Keratinocyte (primary cell): ENCODE results near the gene GPRIN2. TPM values are rescaled to one million over a fixed set of nuclear protein-coding genes. Genes with fewer than 3 reads are reported as not detected.

Experiments used
- DNase-seq: peaks from one replicate; pipeline ENCODE4 v3.0.0-alpha.2; 2011; ENCODE audit warnings: low read depth, missing footprints, low spot score
- FAIRE-seq: peaks from 2 replicates; lab custom pipeline; 2011; peaks lifted over from hg19 to GRCh38; lab: Jason Lieb, UNC
- H2AFZ ChIP-seq: 2 replicates; pipeline ENCODE4 v1.6.0; 2012; ENCODE audit warnings: low read length, control low read depth, inconsistent platforms; ENCODE audit not compliant: control insufficient read depth
- H3K27ac ChIP-seq: 2 replicates; pipeline ENCODE4 v1.5.1; 2011; ENCODE audit warnings: low read length; ENCODE audit not compliant: control insufficient read depth, insufficient read depth
- H3K27me3 ChIP-seq: 3 replicates; pipeline ENCODE4 v1.6.0; 2011; ENCODE audit warnings: low read length; ENCODE audit not compliant: control insufficient read depth, insufficient read depth; ENCODE audit errors: extremely low read depth
- H3K36me3 ChIP-seq, 2 experiments: 2 replicates in 1 of 2; 3 replicates in 1 of 2; pipeline ENCODE4 v1.5.1; 2011; ENCODE audit warnings: low read length in 2 of 2, mild to moderate bottlenecking in 1 of 2; ENCODE audit not compliant: control insufficient read depth in 2 of 2, insufficient read depth in 2 of 2; ENCODE audit errors: extremely low read depth in 1 of 2
- H3K4me1 ChIP-seq: 3 replicates; pipeline ENCODE4 v1.5.1; 2011; ENCODE audit warnings: low read length; ENCODE audit not compliant: control insufficient read depth, insufficient read depth; ENCODE audit errors: extremely low read depth
- H3K4me2 ChIP-seq: 3 replicates; pipeline ENCODE4 v1.6.0; 2011; ENCODE audit warnings: low read depth, low read length; ENCODE audit not compliant: control insufficient read depth, insufficient read depth; ENCODE audit errors: extremely low read depth
- H3K4me3 ChIP-seq, 3 experiments: fragments of 200-600 bp in 1 of 3; sonication (generic) in 1 of 3; 2 replicates in 2 of 3; 3 replicates in 1 of 3; pipeline ENCODE4 v1.5.1; 2011 to 2016; ENCODE audit warnings: low read length in 3 of 3, mild to moderate bottlenecking in 3 of 3, control low read depth in 2 of 3, inconsistent platforms in 1 of 3, low read depth in 1 of 3, mixed read lengths in 1 of 3, mixed run types in 1 of 3, moderate library complexity in 1 of 3; ENCODE audit not compliant: control insufficient read depth in 2 of 3, insufficient read depth in 2 of 3; ENCODE audit errors: extremely low read depth in 1 of 3
- H3K79me2 ChIP-seq: 2 replicates; pipeline ENCODE4 v1.6.0; 2012; ENCODE audit warnings: low read length; ENCODE audit not compliant: control insufficient read depth, insufficient read depth
- H3K9ac ChIP-seq: 3 replicates; pipeline ENCODE4 v1.6.0; 2011; ENCODE audit warnings: low read length; ENCODE audit not compliant: control insufficient read depth, insufficient read depth; ENCODE audit errors: extremely low read depth
- H3K9me1 ChIP-seq: 3 replicates; pipeline ENCODE4 v1.6.0; 2011; ENCODE audit warnings: low read length; ENCODE audit not compliant: control insufficient read depth, insufficient read depth; ENCODE audit errors: extremely low read depth
- H3K9me3 ChIP-seq: 2 replicates; pipeline ENCODE4 v1.5.1; 2012; ENCODE audit warnings: low read depth, low read length; ENCODE audit not compliant: control insufficient read depth
- H4K20me1 ChIP-seq: 3 replicates; pipeline ENCODE4 v1.6.0; 2011; ENCODE audit warnings: low read length; ENCODE audit not compliant: control insufficient read depth, insufficient read depth; ENCODE audit errors: extremely low read depth
- CTCF ChIP-seq, 3 experiments: IDR thresholded peaks in 1 of 3; conservative IDR thresholded peaks in 1 of 3; optimal IDR thresholded peaks in 1 of 3; 2 replicates in 2 of 3; 3 replicates in 1 of 3; pipeline versions ENCODE3 to v1.5.1; 2011; ENCODE audit warnings: low read length in 3 of 3, mild to moderate bottlenecking in 3 of 3, moderate library complexity in 2 of 3, control low read depth in 1 of 3, inconsistent platforms in 1 of 3; ENCODE audit not compliant: insufficient read depth in 2 of 3; ENCODE audit errors: extremely low read depth in 1 of 3
- EZH2 ChIP-seq: IDR thresholded peaks from one replicate; pipeline ENCODE4 v1.6.1; 2012; ENCODE audit warnings: inconsistent platforms, mild to moderate bottlenecking, low read length, moderate library complexity
- dilution Hi-C: fragments of 300-500 bp; cut with MboI; formaldehyde crosslinking; loops from one replicate; pipeline ENCODE4 v1.7.0; 2020; ENCODE audit warnings: low sequenced_read_pairs; ENCODE audit not compliant: extremely low pct_ligation_motif_present
- polyA plus RNA-seq, 5 experiments: library from polyadenylated mRNA; depleted of rRNA in 3 of 5; stranded (reverse) in 3 of 5; stranded (forward) in 1 of 5; unstranded in 1 of 5; fragments of >200 nt; gene quantifications; 1 replicate in 1 of 5; 2 replicates in 3 of 5; 3 replicates in 1 of 5; pipeline versions ENCODE4 v1.2.1 to v1.2.3, GENCODE V29; 2011 to 2012; ENCODE audit warnings: missing spikeins in 2 of 5, low read depth in 1 of 5, low replicate concordance in 1 of 5

GPRIN2 gene
- polyA plus RNA-seq, 1 donor (not counting 4 experiments of a cell fraction or from before 2014, with no cell fraction given) = 0.08 TPM

DNA sequence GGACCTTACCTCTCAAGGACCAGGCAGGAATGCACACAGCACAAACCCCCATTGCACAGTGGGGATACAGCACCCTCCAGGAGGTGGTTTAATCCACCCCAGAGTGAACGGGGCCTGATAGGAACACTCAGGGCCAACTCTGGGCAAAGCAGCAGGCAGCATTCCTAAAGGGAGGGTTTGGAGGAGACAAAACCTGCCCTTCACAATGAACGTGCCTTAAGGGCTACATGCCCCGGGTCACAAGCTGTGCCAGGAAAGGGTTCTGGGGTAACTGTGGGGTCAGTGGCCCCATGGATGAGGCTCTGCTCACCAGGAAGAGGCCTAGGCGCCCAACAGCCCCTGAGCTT is 1.1 kb downstream of the GPRIN2 start:
- DNase-seq = no peak
- no peak overlapping the region for H3K4me3 ChIP-seq
- H3K9me1 ChIP-seq = no peaks in the 10 kb centered on the region
- dilution Hi-C loops = no loop called here
- TF ChIP-seq CTCF (optimal IDR thresholded peaks at IDR 0.05 in 1 of 3, IDR thresholded peaks at IDR 0.05 in 1 of 3, conservative IDR thresholded peaks at IDR 0.05 in 1 of 3; ENCODE audit: extremely low read depth in 1 of 3, insufficient read depth in 2 of 3, low read length in 3 of 3) (no peak), EZH2 (no peak)
- no peak overlapping the region for H2AFZ ChIP-seq
- no peak overlapping the region for H3K4me2 ChIP-seq
- peaks cover 83% of the 10 kb centered on the region for H3K27me3 ChIP-seq
- peaks cover 4% of the 10 kb centered on the region for H3K4me1 ChIP-seq
- no peak overlapping the region for H3K27ac ChIP-seq
- FAIRE-seq = peak; percentile 17
- peaks cover 4% of the 10 kb centered on the region for H4K20me1 ChIP-seq
- no peaks in the 10 kb centered on the region for H3K9me3 ChIP-seq
- no peaks in the 10 kb centered on the region for H3K79me2 ChIP-seq
- H3K36me3 ChIP-seq = no peaks in the 10 kb centered on the region
- no peak overlapping the region for H3K9ac ChIP-seq

- H3K4me2 ChIP-seq = no peak overlapping the region
- FAIRE-seq (no peak), DNase-seq (no peak)
- no peak overlapping the region for H3K4me3 ChIP-seq
- H3K36me3 ChIP-seq = no peaks in the 10 kb centered on the region
- dilution Hi-C loops = no loop called here
- H3K27ac ChIP-seq = no peak overlapping the region
- H3K79me2 ChIP-seq = no peaks in the 10 kb centered on the region
- H4K20me1 ChIP-seq = peaks cover 4% of the 10 kb centered on the region
- peaks cover 74% of the 10 kb centered on the region for H3K27me3 ChIP-seq
- no peaks in the 10 kb centered on the region for H3K9me1 ChIP-seq
- H3K9me3 ChIP-seq = no peaks in the 10 kb centered on the region
- TF ChIP-seq CTCF (optimal IDR thresholded peaks at IDR 0.05 in 1 of 3, IDR thresholded peaks at IDR 0.05 in 1 of 3, conservative IDR thresholded peaks at IDR 0.05 in 1 of 3; ENCODE audit: extremely low read depth in 1 of 3, insufficient read depth in 2 of 3, low read length in 3 of 3) (no peak), EZH2 (peak; percentile 40)
- no peak overlapping the region for H3K9ac ChIP-seq
- peaks cover 4% of the 10 kb centered on the region for H3K4me1 ChIP-seq
- no peak overlapping the region for H2AFZ ChIP-seq
Measured at GRCh38 chr10:46554166-46554781, 2.2 kb downstream of the GPRIN2 start.
